A673 (cell line): ENCODE data around the gene ASNSD1. TPM values are rescaled to one million over a fixed set of nuclear protein-coding genes. Genes with fewer than 3 reads are reported as not detected.

ENCODE experiments used
- total RNA-seq: library from RNA; stranded (reverse); gene quantifications from 2 replicates; pipeline ENCODE4 v1.2.3, GENCODE V29; 2021

The ASNSD1 gene
- total RNA-seq, 1 experiment from 2014 or later, result 58.2 TPM

Other genes with a start within 250 kb of the ASNSD1 start
- gene WDR75, start 220.0 kb upstream of the ASNSD1 start, total RNA-seq, result 63.4 and 69.6 TPM in 2 replicates
- 1.5 and 1.9 TPM in 2 replicates for gene SLC40A1, start 80.7 kb upstream of the ASNSD1 start, total RNA-seq
- 3.5 and 4.5 TPM in 2 replicates for gene ANKAR, start 13.2 kb downstream of the ASNSD1 start, total RNA-seq
- 13.1 and 13.7 TPM in 2 replicates for gene OSGEPL1, start 101.3 kb downstream of the ASNSD1 start, total RNA-seq
- 59.7 and 64.0 TPM in 2 replicates for gene ORMDL1, start 122.9 kb downstream of the ASNSD1 start, total RNA-seq
- gene PMS1, start 123.0 kb downstream of the ASNSD1 start, total RNA-seq, result 43.7 and 46.5 TPM in 2 replicates